ENCODE measurements around the gene RAB40A.

Gene RAB40A

DNA sequence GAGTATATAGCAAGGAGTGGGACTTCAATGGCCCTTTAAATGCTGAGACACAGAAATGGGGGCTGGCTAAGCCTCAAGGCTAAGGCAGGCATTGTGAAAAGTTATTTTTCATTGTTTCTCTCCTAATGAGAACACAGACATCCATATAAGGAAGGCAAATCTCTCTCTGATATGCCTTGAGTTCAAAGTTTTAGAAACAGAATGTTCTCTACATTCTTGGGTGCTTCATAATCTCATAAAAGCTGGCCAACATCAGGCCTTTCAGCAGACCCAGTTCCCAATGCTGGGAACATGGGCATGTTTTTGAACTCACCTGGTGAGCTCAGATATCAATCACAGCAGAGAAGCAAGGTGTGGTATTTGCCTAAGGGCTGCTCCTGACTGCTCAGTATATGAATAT is 19.4 kb upstream of the RAB40A start:
- H2AFZ ChIP-seq (ENCODE audit: low read length) = no peak overlapping the region
- H3K9me3 ChIP-seq (ENCODE audit: insufficient read depth, low read depth, low read length) = no peaks in the 10 kb centered on the region
- H3K4me3 ChIP-seq (ENCODE audit: low read length, poor library complexity, severe bottlenecking) = no peak overlapping the region
- H3K4me1 ChIP-seq (ENCODE audit: insufficient read depth, low read length, poor library complexity, severe bottlenecking) = no peaks in the 10 kb centered on the region
- TF ChIP-seq CTCF (conservative IDR thresholded peaks at IDR 0.05; ENCODE audit: low read length) (no peak), EZH2phosphoT487 (IDR thresholded peaks at IDR 0.05; ENCODE audit: borderline replicate concordance) (no peak)
- no peak overlapping the region for H3K9ac ChIP-seq (ENCODE audit: low read depth, low read length, poor library complexity, severe bottlenecking)
- H3K27me3 ChIP-seq (ENCODE audit: insufficient read depth, low read length, poor library complexity, severe bottlenecking) = no peaks in the 10 kb centered on the region
- H3K4me2 ChIP-seq (ENCODE audit: low read depth, low read length, poor library complexity, severe bottlenecking) = no peak overlapping the region
- no peaks in the 10 kb centered on the region for H3F3A ChIP-seq (ENCODE audit: low read depth)
- H4K20me1 ChIP-seq (ENCODE audit: insufficient read depth, low read length, poor library complexity, severe bottlenecking) = no peaks in the 10 kb centered on the region
- no peaks in the 10 kb centered on the region for H3K79me2 ChIP-seq (ENCODE audit: insufficient read depth, low read length)
- no peaks in the 10 kb centered on the region for H3K36me3 ChIP-seq (ENCODE audit: insufficient read depth, low read length)
- no peaks in the 10 kb centered on the region for H3K9me2 ChIP-seq (replicated peaks; ENCODE audit: low read depth, low read length)

DNA sequence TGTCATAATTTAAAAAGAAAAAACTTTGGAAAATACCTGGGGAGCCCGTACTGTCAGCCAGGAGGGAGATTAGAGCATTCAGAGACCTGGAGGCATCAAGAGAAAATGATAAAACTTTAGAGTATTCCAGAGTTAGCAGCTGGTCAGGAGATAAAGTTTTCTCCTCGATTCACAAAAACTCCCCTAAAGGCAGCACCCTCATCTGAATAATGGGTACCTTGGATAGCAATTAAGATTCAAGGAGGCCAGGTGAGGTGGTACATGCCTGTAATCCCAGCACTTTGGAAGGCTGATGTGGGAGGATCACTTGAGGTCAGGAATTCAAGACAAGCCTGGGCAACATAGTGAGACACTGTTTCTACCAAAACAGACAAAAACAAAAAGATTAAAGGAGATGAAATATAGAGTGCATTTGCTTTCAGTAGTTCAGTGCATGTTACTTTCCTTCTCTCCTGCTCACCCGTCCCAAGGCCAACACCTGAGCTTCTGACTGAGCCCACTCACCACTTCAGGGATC is 18.6 kb upstream of the RAB40A start:
- no peak overlapping the region for H2AFZ ChIP-seq (ENCODE audit: low read length)
- H3K9ac ChIP-seq (ENCODE audit: low read depth, low read length, poor library complexity, severe bottlenecking) = no peak overlapping the region
- TF ChIP-seq EZH2phosphoT487 (IDR thresholded peaks at IDR 0.05; ENCODE audit: borderline replicate concordance) (no peak), CTCF (conservative IDR thresholded peaks at IDR 0.05; ENCODE audit: low read length) (no peak)
- H3K79me2 ChIP-seq (ENCODE audit: insufficient read depth, low read length) = no peaks in the 10 kb centered on the region
- H3K4me1 ChIP-seq (ENCODE audit: insufficient read depth, low read length, poor library complexity, severe bottlenecking) = no peaks in the 10 kb centered on the region
- H3K27me3 ChIP-seq (ENCODE audit: insufficient read depth, low read length, poor library complexity, severe bottlenecking) = no peaks in the 10 kb centered on the region
- no peak overlapping the region for H3K4me3 ChIP-seq (ENCODE audit: low read length, poor library complexity, severe bottlenecking)
- no peaks in the 10 kb centered on the region for H3F3A ChIP-seq (ENCODE audit: low read depth)
- H3K9me2 ChIP-seq (replicated peaks; ENCODE audit: low read depth, low read length) = no peaks in the 10 kb centered on the region
- no peak overlapping the region for H3K4me2 ChIP-seq (ENCODE audit: low read depth, low read length, poor library complexity, severe bottlenecking)
- no peaks in the 10 kb centered on the region for H4K20me1 ChIP-seq (ENCODE audit: insufficient read depth, low read length, poor library complexity, severe bottlenecking)
- no peaks in the 10 kb centered on the region for H3K36me3 ChIP-seq (ENCODE audit: insufficient read depth, low read length)
- no peaks in the 10 kb centered on the region for H3K9me3 ChIP-seq (ENCODE audit: insufficient read depth, low read depth, low read length)

- Histone ChIP-seq H3K9ac (ENCODE audit: low read depth, low read length, poor library complexity, severe bottlenecking) (no peak overlapping the region), H3K9me3 (ENCODE audit: insufficient read depth, low read depth, low read length) (no peaks in the 10 kb centered on the region)
Measured at GRCh38 chrX:103536732-103537131, 17.4 kb upstream of the RAB40A start.

More at GRCh38 chrX:103536732-103537131, 17.4 kb upstream of the RAB40A start:
- Histone ChIP-seq H3K4me1 (ENCODE audit: insufficient read depth, low read length, poor library complexity, severe bottlenecking) (no peaks in the 10 kb centered on the region), H4K20me1 (ENCODE audit: insufficient read depth, low read length, poor library complexity, severe bottlenecking) (no peaks in the 10 kb centered on the region), H3K4me3 (ENCODE audit: low read length, poor library complexity, severe bottlenecking) (no peak overlapping the region), H3K4me2 (ENCODE audit: low read depth, low read length, poor library complexity, severe bottlenecking) (no peak overlapping the region), H3K36me3 (ENCODE audit: insufficient read depth, low read length) (no peaks in the 10 kb centered on the region), H3K27me3 (ENCODE audit: insufficient read depth, low read length, poor library complexity, severe bottlenecking) (no peaks in the 10 kb centered on the region), H3K9me2 (replicated peaks; ENCODE audit: low read depth, low read length) (no peaks in the 10 kb centered on the region), H3K79me2 (ENCODE audit: insufficient read depth, low read length) (no peaks in the 10 kb centered on the region), H2AFZ (ENCODE audit: low read length) (no peak overlapping the region), H3F3A (ENCODE audit: low read depth) (no peaks in the 10 kb centered on the region)
- no peak for TF ChIP-seq CTCF (conservative IDR thresholded peaks at IDR 0.05; ENCODE audit: low read length)
- no peak for TF ChIP-seq EZH2phosphoT487 (IDR thresholded peaks at IDR 0.05; ENCODE audit: borderline replicate concordance)

Data from Loucy (cell line).